Activated CD4-positive, alpha-beta memory T cell treated with anti-CD3 and anti-CD28 coated beads for 36 hours (primary cell): ENCODE data around the gene ADCY7. TPM values are rescaled to one million over a fixed set of nuclear protein-coding genes. Genes with fewer than 3 reads are reported as not detected.
"Not testable (repeated sequence)": the region's sequence is repeated elsewhere in the genome, so short reads cannot be mapped to it uniquely, and the experiment has no call there.

Experiments
- CTCF ChIA-PET: fragments of 350-600 bp; sonication (Branson Sonifier 250); formaldehyde crosslinking; loops from one replicate; lab custom pipeline; 2021; ENCODE audit warnings: antibody characterized with exemption, inconsistent platforms; lab: Charles Lee
- POLR2A ChIA-PET: fragments of 350-600 bp; sonication (Branson Sonifier 250); formaldehyde crosslinking; loops from one replicate; lab custom pipeline; 2021; ENCODE audit warnings: antibody characterized with exemption; lab: Charles Lee
- DNase-seq: peaks from one replicate; pipeline ENCODE4 v3.0.0-alpha.2; 2020
- H3K27ac Mint-ChIP-seq: one replicate; pipeline ENCODE4 v1.8.0; 2021; ENCODE audit warnings: mixed read lengths
- H3K27me3 Mint-ChIP-seq: one replicate; pipeline ENCODE4 v1.8.0; 2021; ENCODE audit warnings: mixed read lengths
- H3K36me3 Mint-ChIP-seq: one replicate; pipeline ENCODE4 v1.8.0; 2021; ENCODE audit warnings: mixed read lengths
- H3K4me1 Mint-ChIP-seq: one replicate; pipeline ENCODE4 v1.8.0; 2021; ENCODE audit warnings: low read depth, mixed read lengths
- H3K4me3 Mint-ChIP-seq: one replicate; pipeline ENCODE4 v1.8.0; 2021; ENCODE audit warnings: mild to moderate bottlenecking, mixed read lengths
- H3K9me3 Mint-ChIP-seq: one replicate; pipeline ENCODE4 v1.8.0; 2021; ENCODE audit warnings: mixed read lengths
- intact Hi-C: fragments of 100-400 bp; cut with micrococcal nuclease; formaldehyde crosslinking; loops from one replicate; pipeline ENCODE4 v1.15.1; 2023
- total RNA-seq, 2 experiments: library from RNA; stranded (reverse); gene quantifications; one replicate each; pipeline ENCODE4 v1.2.3, GENCODE V29; 2021

The ADCY7 gene
- total RNA-seq, 2 experiments from 2014 or later = 100.0 to 107 TPM

GRCh38 chr16:50243024-50243423 is 23.3 kb upstream of the ADCY7 start:
- POLR2A ChIA-PET, DNase-seq, intact Hi-C loops, H3K4me3 Mint-ChIP-seq, H3K36me3 Mint-ChIP-seq, H3K27me3 Mint-ChIP-seq, H3K27ac Mint-ChIP-seq, H3K9me3 Mint-ChIP-seq: not testable (repeated sequence)
- H3K4me1 Mint-ChIP-seq = peaks cover 11% of the 10 kb centered on the region
- CTCF ChIA-PET = interaction anchor here (1.6 kb wide), 1 partner anchor 44 kb away, joined by 3 read pairs; no protein-coding TSS in a partner anchor

GRCh38 chr16:50244140-50244503 is 22.2 kb upstream of the ADCY7 start:
- Mint-ChIP-seq H3K27ac (no peak overlapping the region), H3K27me3 (no peaks in the 10 kb centered on the region), H3K9me3 (no peaks in the 10 kb centered on the region), H3K4me3 (no peak overlapping the region), H3K4me1 (peaks cover 11% of the 10 kb centered on the region), H3K36me3 (no peaks in the 10 kb centered on the region)
- ChIA-PET CTCF (interaction anchor here (2.0 kb wide), 1 partner anchor 110 kb away, joined by 8 read pairs; no protein-coding TSS in a partner anchor), POLR2A (no interaction called here)
- intact Hi-C loops = no loop called here
- DNase-seq = no peak

- H3K36me3 Mint-ChIP-seq = no peaks in the 10 kb centered on the region
- no peak overlapping the region for H3K27ac Mint-ChIP-seq
- POLR2A ChIA-PET = interaction anchor here (1.2 to 1.3 kb wide), 4 partner anchors 20 to 63 kb away, joined by 3 to 10 read pairs (median 6); no protein-coding TSS in a partner anchor
- intact Hi-C loops = loop anchor here (1.0 kb wide), 2 partner anchors 22 to 33 kb away; partner anchors contain the start of gene ADCY7
- H3K4me3 Mint-ChIP-seq = peak overlapping the region; percentile 78
- peaks cover 11% of the 10 kb centered on the region for H3K4me1 Mint-ChIP-seq
- no peak for DNase-seq
- H3K27me3 Mint-ChIP-seq = no peaks in the 10 kb centered on the region
- no peaks in the 10 kb centered on the region for H3K9me3 Mint-ChIP-seq
- CTCF ChIA-PET = interaction anchor here (0.8 to 3.3 kb wide), 10 partner anchors 10 to 561 kb away, joined by 3 to 10 read pairs (median 3); partner anchors contain the start of gene BRD7
These were observed 21.6 kb upstream of the ADCY7 start for GRCh38 chr16:50244504-50245416.

- H3K4me3 Mint-ChIP-seq = peak overlapping the region; percentile 78
- ChIA-PET POLR2A (interaction anchor here (0.8 to 1.3 kb wide), 6 partner anchors 19 to 62 kb away, joined by 3 to 10 read pairs (median 4); no protein-coding TSS in a partner anchor), CTCF (interaction anchor here (0.7 to 3.3 kb wide), 12 partner anchors 9 to 560 kb away, joined by 3 to 10 read pairs (median 3); partner anchors contain the start of gene BRD7)
- intact Hi-C loops = loop anchor here (1.0 kb wide), 2 partner anchors 21 to 32 kb away; partner anchors contain the start of gene ADCY7
- no peaks in the 10 kb centered on the region for H3K36me3 Mint-ChIP-seq
- no peaks in the 10 kb centered on the region for H3K9me3 Mint-ChIP-seq
- H3K27me3 Mint-ChIP-seq = no peaks in the 10 kb centered on the region
- DNase-seq = peak; percentile 82
- peaks cover 11% of the 10 kb centered on the region for H3K4me1 Mint-ChIP-seq
- H3K27ac Mint-ChIP-seq = peak overlapping the region; percentile 65
These were observed 20.7 kb upstream of the ADCY7 start for GRCh38 chr16:50245417-50246298.

- H3K4me3 Mint-ChIP-seq = peak overlapping the region; percentile 69
- no peaks in the 10 kb centered on the region for H3K9me3 Mint-ChIP-seq
- ChIA-PET POLR2A (interaction anchor here (0.8 to 1.3 kb wide), 6 partner anchors 18 to 61 kb away, joined by 3 to 10 read pairs (median 4); no protein-coding TSS in a partner anchor), CTCF (interaction anchor here (0.6 to 3.3 kb wide), 7 partner anchors 13 to 560 kb away, joined by 3 to 10 read pairs (median 3); no protein-coding TSS in a partner anchor)
- H3K27ac Mint-ChIP-seq = no peak overlapping the region
- intact Hi-C loops = no loop called here
- no peaks in the 10 kb centered on the region for H3K36me3 Mint-ChIP-seq
- no peaks in the 10 kb centered on the region for H3K27me3 Mint-ChIP-seq
- DNase-seq = peak; percentile 30
- peaks cover 13% of the 10 kb centered on the region for H3K4me1 Mint-ChIP-seq
These were observed 19.8 kb upstream of the ADCY7 start for GRCh38 chr16:50246299-50247122.

- intact Hi-C loops = no loop called here
These were observed 19.0 kb upstream of the ADCY7 start for GRCh38 chr16:50247123-50247905.

GRCh38 chr16:50247906-50248608 is 18.3 kb upstream of the ADCY7 start:
- H3K4me1 Mint-ChIP-seq = peaks cover 13% of the 10 kb centered on the region
- no peaks in the 10 kb centered on the region for H3K36me3 Mint-ChIP-seq
- POLR2A ChIA-PET = no interaction called here
- H3K27ac Mint-ChIP-seq = no peak overlapping the region
- H3K4me3 Mint-ChIP-seq = no peak overlapping the region
- H3K9me3 Mint-ChIP-seq = no peaks in the 10 kb centered on the region
- no peak for DNase-seq
- CTCF ChIA-PET = interaction anchor here (1.0 to 3.3 kb wide), 2 partner anchors 107 to 558 kb away, joined by 3 to 10 read pairs; no protein-coding TSS in a partner anchor
- intact Hi-C loops = no loop called here
- H3K27me3 Mint-ChIP-seq = no peaks in the 10 kb centered on the region

More at GRCh38 chr16:50247123-50247905, 19.0 kb upstream of the ADCY7 start:
- POLR2A ChIA-PET = no interaction called here
- CTCF ChIA-PET = interaction anchor here (1.0 to 3.3 kb wide), 2 partner anchors 107 to 559 kb away, joined by 3 to 10 read pairs; no protein-coding TSS in a partner anchor
- peaks cover 13% of the 10 kb centered on the region for H3K4me1 Mint-ChIP-seq
- no peaks in the 10 kb centered on the region for H3K9me3 Mint-ChIP-seq
- H3K4me3 Mint-ChIP-seq = peak overlapping the region; percentile 69
- no peak for DNase-seq
- no peaks in the 10 kb centered on the region for H3K27me3 Mint-ChIP-seq
- H3K27ac Mint-ChIP-seq = no peak overlapping the region
- H3K36me3 Mint-ChIP-seq = no peaks in the 10 kb centered on the region

GRCh38 chr16:50248845-50249244 is 17.5 kb upstream of the ADCY7 start:
- DNase-seq = no peak
- Mint-ChIP-seq H3K36me3 (no peaks in the 10 kb centered on the region), H3K27me3 (no peaks in the 10 kb centered on the region), H3K4me1 (peaks cover 13% of the 10 kb centered on the region), H3K27ac (no peak overlapping the region), H3K4me3 (no peak overlapping the region), H3K9me3 (no peaks in the 10 kb centered on the region)
- ChIA-PET POLR2A (no interaction called here), CTCF (no interaction called here)
- intact Hi-C loops = no loop called here

- CTCF ChIA-PET = interaction anchor here (0.8 to 1.2 kb wide), 3 partner anchors 22 to 75 kb away, joined by 3 to 4 read pairs (median 4); no protein-coding TSS in a partner anchor
- Mint-ChIP-seq H3K27me3 (no peaks in the 10 kb centered on the region), H3K4me1 (peaks cover 5% of the 10 kb centered on the region), H3K4me3 (no peak overlapping the region), H3K9me3 (no peaks in the 10 kb centered on the region), H3K36me3 (no peaks in the 10 kb centered on the region), H3K27ac (no peak overlapping the region)
- intact Hi-C loops = no loop called here
- POLR2A ChIA-PET = no interaction called here
- no peak for DNase-seq
These were observed 14.8 kb upstream of the ADCY7 start for GRCh38 chr16:50251375-50252081.
